ENCODE measurements around the gene HAUS7.

GRCh38 chrX:153446950-153447580 lies 23.3 kb downstream of the HAUS7 start:
- TF ChIP-seq CTCF (optimal IDR thresholded peaks at IDR 0.05 in 1 of 3, IDR thresholded peaks at IDR 0.05 in 1 of 3, conservative IDR thresholded peaks at IDR 0.05 in 1 of 3; ENCODE audit: extremely low read depth in 1 of 3, insufficient read depth in 2 of 3, low read length in 3 of 3) = no peak
- no peak for TF ChIP-seq EZH2 (IDR thresholded peaks at IDR 0.05; ENCODE audit: low read length)

Data from keratinocyte (primary cell).